NCI-H128 (cell line): ENCODE results near the gene MAPKAP1.

ENCODE experiments used
- DNase-seq: peaks from one replicate; lab custom pipeline; 2025; ENCODE audit not compliant: unreplicated experiment; lab: John Stamatoyannopoulos, UW

Gene MAPKAP1

DNA sequence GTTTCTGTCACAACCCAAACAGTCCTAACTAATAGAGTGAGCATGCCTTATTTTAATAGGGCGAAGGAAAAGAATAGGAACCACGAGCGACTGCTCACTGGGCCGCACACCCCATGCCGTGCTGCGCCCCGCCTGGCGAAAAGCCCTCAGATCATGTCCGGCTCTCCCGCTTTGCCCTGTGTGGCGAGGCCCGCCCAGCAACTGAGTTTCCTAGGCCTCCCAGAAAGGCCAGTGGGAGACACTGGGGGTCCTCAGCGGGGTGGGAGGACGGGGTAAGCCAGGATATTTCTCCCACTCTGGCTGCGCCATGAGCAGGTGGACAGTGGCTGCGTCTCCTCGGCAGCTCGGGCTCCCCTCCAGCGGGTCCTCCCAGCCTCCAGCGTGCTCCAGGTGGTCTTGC is 307.3 kb downstream of the MAPKAP1 start:
- DNase-seq = no peak

DNA sequence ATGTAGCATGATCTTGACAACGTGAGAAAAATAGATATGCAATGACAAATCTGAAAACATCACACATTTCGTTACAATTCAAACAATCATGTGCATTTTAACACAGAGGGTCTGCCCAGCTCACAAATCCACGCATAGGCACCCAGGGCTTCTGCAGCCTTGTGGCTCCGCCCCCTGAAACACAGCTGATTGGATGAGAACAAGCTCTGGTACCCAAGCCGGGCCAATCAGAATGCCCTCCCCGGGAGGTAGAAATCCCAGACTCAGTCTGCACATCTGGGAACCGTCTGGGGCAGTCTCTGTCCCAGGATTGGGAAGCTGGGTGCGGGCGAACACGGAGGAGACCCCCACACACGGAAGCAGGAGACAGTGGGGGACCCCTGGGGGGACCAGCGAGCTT is 307.8 kb downstream of the MAPKAP1 start:
- no peak for DNase-seq

DNA sequence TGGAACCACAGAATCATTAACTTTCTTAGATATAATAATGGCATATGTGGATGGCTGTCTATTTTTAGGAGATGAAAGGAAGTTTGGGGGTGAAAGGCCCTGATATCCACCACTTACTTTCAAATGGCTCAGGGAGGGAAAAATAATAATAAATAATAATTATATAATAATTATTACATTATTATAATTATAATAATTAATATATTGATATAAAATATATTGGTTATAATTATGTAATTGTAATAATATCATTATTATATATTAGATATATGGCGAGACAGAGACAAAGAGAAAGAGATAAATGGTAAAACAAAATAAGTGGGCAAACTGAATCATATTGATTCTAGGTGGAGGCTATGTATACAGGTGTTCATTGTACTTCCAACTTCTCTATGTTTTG is 308.8 kb downstream of the MAPKAP1 start:
- DNase-seq = no peak

DNA sequence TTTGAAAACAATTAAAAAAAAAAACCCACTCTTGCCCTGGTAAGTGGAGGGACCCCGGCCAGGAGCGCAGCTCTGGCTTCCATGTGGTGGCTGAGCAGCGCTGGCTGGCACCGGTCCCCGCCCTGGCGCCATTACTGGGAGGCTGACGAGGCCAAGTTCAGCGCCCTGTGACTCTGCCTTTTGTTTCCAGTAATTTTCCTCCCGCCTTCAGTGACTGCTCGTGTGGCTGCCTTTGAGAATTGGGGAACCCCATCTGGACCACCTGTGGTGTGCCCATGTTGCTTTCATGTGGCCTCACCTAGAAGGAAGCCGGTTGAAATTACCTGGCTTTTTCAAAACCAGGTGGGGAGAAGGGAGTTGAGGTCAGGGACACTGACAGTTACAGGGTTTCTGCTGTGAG is 309.3 kb downstream of the MAPKAP1 start:
- DNase-seq = peak; percentile 23

DNA sequence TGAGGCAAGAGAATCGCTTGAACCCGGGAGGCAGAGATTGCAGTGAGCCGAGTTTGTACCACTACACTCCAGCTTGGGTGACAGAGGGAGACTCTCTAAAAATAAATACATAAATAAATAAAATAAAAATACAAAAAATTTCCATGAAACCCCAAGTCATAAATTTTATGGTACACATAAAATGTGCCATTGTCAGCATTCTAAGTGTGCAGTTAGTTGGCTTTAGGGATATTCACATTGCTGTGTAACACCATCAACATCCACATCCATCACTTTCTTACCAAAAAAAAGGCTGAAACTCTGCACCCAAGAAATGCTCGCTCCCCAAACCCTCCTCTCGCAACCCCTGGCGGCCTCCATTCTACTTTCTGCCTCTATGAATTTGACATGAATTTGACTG is 310.2 kb downstream of the MAPKAP1 start:
- DNase-seq = no peak

DNA sequence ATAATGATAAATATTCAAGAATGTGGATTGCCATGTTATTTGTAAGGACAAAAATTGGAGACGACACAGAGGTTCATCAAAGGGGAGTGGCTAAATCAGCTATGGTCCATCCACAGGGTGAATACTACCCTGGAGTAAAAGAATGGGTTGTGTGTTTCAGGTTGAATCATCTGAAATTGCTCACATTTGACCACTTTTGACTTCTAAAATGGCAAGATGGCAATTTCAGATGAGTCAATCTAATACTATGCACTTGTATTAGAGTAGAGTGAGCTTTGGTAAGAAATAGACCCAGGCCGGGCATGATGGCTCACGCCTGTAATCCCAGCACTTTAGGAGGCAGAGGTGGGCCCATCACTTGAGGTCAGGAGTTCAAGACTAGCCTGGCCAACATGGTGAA is 313.6 kb downstream of the MAPKAP1 start:
- no peak for DNase-seq

DNA sequence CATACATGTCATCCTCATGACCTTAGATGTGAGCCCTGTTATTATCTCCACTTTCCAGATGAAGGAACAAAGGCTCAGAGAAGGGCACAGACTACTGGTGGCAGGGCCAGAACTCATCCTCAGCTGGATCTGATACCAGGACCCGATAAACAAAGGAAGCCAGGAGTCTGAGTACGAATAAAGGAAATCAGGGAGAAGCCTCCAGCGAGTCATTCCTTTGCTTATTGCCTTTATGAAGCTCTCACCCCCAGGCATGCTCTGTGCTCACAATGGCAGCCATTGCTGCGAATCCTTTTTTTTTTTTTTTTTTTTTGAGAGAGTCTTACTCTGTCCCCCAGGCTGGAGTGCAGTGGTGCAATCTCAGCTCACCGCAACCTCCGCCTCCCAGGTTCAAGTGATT is 315.3 kb downstream of the MAPKAP1 start:
- no peak for DNase-seq

DNA sequence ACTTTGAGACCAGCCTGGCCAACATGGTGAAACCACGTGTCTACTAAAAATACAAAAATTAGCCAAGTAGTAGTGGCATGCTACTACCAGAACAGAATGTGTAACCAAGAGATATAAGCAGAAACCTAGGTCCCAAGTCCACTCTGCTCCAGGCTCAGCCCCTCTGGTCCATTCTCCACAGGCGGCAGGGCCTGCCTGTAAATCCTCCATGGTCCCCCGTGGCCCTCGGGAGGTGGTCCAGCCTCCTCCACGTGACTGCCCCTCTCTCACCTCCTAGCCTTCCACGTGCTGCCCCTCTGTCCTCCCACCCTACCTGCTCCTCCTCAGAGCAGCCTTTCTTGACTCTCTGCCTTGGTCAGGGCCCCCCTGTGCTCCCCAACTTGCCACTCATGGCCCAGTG is 318.0 kb downstream of the MAPKAP1 start:
- no peak for DNase-seq

DNA sequence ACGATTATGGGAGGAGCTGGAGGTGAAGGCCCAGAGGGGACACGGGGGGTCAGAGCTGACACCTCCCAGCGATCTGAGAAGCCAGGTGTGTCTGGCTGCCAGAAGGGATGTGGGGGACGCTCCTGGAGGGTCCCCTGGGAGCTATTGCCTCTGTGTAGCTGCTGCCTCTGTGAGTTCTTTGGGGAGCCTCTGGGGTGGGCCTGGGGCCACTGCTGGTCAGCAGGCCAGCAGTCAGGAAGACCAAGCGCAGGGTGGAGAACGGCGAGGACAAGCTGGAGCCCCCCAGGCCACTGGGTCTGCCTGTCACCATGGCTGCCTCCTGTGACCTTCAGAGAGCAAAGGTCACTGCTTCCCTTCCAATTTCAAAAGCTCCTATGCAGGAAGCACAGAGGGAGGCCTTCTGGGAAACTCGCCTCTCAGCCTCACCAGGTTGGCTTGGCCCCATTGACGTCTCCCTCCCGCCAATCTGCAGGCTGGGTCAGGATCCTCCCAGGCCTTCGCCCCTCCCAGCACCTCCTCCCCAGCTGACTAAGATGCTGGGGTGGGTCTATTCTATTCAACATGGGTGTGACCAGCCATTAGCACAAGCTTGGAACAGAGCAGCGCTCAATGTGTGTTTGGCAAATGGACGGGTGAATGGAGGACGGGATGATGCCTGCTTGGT is 319.0 kb downstream of the MAPKAP1 start:
- no peak for DNase-seq
